ENCODE results near the gene IL10RB. TPM values are rescaled to one million over a fixed set of nuclear protein-coding genes. Genes with fewer than 3 reads are reported as not detected.

Gene IL10RB
- total RNA-seq, 3 donors from 2014 or later: 45.3 to 100 (median 77.0) TPM

Other genes starting within 250 kb of the IL10RB start
- gene OLIG2, start 240.4 kb upstream of the IL10RB start, total RNA-seq: not detected
- gene OLIG1, start 196.2 kb upstream of the IL10RB start, total RNA-seq: not detected
- gene IFNAR2, start 36.4 kb upstream of the IL10RB start, total RNA-seq: 10 to 100 TPM; 11.9 to 20.5 (median 18.2) TPM
- gene IFNAR1, start 58.6 kb downstream of the IL10RB start, total RNA-seq: 10 to 100 TPM; 41.9 to 49.5 (median 43.3) TPM
- gene IFNGR2, start 137.0 kb downstream of the IL10RB start, total RNA-seq: 100 to 1,000 TPM in 1 of 3 donors, 10 to 100 TPM in 2; 56.3 to 155 (median 87.8) TPM
- gene TMEM50B, start 213.6 kb downstream of the IL10RB start, total RNA-seq: 10 to 100 TPM; 40.5 to 53.1 (median 42.2) TPM
- gene DNAJC28, start 225.3 kb downstream of the IL10RB start, total RNA-seq: 1 to 10 TPM; 1.9 to 3.0 (median 2.9) TPM

Measured in mucosa of descending colon (tissue), 3 donors.